Colonic mucosa (tissue), 4 donors: Measurements from ENCODE around the gene IL1RL2. TPM values are rescaled to one million over a fixed set of nuclear protein-coding genes. Genes with fewer than 3 reads are reported as not detected.
A peak's percentile ranks its signal among the peaks of the same experiment; 100 is the strongest.

Experiments used
- DNase-seq: peaks from one replicate; pipeline ENCODE4 v3.0.0-alpha.2; 2020
- H3K27ac ChIP-seq: fragments of 200-600 bp; one replicate; pipeline ENCODE4 v1.8.0; 2021
- H3K27me3 ChIP-seq: fragments of 200-600 bp; one replicate; pipeline ENCODE4 v1.8.0; 2021
- H3K36me3 ChIP-seq: fragments of 200-600 bp; one replicate; pipeline ENCODE4 v1.8.0; 2021
- H3K4me1 ChIP-seq: fragments of 200-600 bp; one replicate; pipeline ENCODE4 v1.8.0; 2021; ENCODE audit warnings: mild to moderate bottlenecking
- H3K4me3 ChIP-seq: fragments of 200-600 bp; one replicate; pipeline ENCODE4 v1.8.0; 2021
- H3K9ac ChIP-seq, 2 donors: one replicate each; pipeline ENCODE4 v1.7.0; 2013; ENCODE audit warnings: control low read depth in 2 of 2, low read depth in 2 of 2, low read length in 2 of 2
- H3K9me3 ChIP-seq: fragments of 200-600 bp; one replicate; pipeline ENCODE4 v1.8.0; 2021
- intact Hi-C: fragments of 100-400 bp; cut with DNase I; formaldehyde crosslinking; loops from one replicate; pipeline ENCODE4 v1.14.1; 2022
- total RNA-seq, 2 donors: library from RNA; stranded (reverse); fragmentation: NEBNext Ultra II Directional in 1 of 2; extraction: Animal tissue kit (Norgen Biotek cat#: 25700) in 1 of 2; gene quantifications; one replicate each; pipeline ENCODE4 v1.2.1, GENCODE V29; 2021
- TF ChIP-seq, protein P1 (sequence below): fragments of 200-600 bp; IDR thresholded peaks from one replicate; pipeline ENCODE4 v1.8.0; 2022; ENCODE audit warnings: antibody characterized with exemption, mild to moderate bottlenecking
- donor health status: healthy.
- donor health status: DM: no; HTN: no; CAD: no.
- donor health status: DM: no; HTN: no; CAD: no.

IL1RL2 gene
- total RNA-seq, 2 donors from 2014 or later: 1.9 to 2.8 TPM

DNA sequence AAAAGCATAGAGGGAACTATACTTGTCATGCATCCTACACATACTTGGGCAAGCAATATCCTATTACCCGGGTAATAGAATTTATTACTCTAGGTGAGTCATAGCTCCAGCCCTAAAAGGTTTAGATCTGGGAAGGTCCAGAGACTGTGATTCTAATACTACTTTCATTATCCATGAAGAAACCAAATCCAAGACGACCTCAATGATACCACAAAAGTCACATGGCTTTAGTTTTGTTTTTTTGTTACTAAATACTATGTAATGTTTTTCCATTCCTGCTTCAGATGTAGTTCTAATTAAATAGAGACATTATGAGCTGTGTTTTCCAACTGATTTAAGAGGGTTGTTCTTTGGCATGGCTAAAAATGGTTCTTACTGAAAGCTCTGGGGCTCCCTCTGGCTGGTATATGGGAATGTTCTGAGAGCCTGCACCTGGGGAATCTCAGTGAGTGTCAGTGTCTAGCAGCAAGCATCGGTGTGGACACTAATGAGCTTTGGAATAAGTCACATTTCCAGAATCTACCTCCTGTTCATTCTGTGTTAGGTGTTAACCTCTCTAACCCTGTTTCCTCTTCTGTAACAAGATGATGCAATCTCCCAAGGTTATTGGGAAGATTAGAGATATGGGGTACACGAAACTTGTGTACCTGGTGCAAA, 20.5 kb upstream of the IL1RL2 start:
- intact Hi-C loops: loop anchor here (5.0 kb wide), 1 partner anchor 144 kb away; no protein-coding TSS in a partner anchor
- H3K9ac ChIP-seq: no peak overlapping the region
- no peak overlapping the region for H3K27ac ChIP-seq
- TF ChIP-seq, protein P1, sequence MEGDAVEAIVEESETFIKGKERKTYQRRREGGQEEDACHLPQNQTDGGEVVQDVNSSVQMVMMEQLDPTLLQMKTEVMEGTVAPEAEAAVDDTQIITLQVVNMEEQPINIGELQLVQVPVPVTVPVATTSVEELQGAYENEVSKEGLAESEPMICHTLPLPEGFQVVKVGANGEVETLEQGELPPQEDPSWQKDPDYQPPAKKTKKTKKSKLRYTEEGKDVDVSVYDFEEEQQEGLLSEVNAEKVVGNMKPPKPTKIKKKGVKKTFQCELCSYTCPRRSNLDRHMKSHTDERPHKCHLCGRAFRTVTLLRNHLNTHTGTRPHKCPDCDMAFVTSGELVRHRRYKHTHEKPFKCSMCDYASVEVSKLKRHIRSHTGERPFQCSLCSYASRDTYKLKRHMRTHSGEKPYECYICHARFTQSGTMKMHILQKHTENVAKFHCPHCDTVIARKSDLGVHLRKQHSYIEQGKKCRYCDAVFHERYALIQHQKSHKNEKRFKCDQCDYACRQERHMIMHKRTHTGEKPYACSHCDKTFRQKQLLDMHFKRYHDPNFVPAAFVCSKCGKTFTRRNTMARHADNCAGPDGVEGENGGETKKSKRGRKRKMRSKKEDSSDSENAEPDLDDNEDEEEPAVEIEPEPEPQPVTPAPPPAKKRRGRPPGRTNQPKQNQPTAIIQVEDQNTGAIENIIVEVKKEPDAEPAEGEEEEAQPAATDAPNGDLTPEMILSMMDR: peak; percentile 39
- no peak for DNase-seq
- no peaks in the 10 kb centered on the region for H3K9me3 ChIP-seq
- H3K4me3 ChIP-seq: no peak overlapping the region
- H3K4me1 ChIP-seq: no peaks in the 10 kb centered on the region
- H3K36me3 ChIP-seq: no peaks in the 10 kb centered on the region
- no peaks in the 10 kb centered on the region for H3K27me3 ChIP-seq

DNA sequence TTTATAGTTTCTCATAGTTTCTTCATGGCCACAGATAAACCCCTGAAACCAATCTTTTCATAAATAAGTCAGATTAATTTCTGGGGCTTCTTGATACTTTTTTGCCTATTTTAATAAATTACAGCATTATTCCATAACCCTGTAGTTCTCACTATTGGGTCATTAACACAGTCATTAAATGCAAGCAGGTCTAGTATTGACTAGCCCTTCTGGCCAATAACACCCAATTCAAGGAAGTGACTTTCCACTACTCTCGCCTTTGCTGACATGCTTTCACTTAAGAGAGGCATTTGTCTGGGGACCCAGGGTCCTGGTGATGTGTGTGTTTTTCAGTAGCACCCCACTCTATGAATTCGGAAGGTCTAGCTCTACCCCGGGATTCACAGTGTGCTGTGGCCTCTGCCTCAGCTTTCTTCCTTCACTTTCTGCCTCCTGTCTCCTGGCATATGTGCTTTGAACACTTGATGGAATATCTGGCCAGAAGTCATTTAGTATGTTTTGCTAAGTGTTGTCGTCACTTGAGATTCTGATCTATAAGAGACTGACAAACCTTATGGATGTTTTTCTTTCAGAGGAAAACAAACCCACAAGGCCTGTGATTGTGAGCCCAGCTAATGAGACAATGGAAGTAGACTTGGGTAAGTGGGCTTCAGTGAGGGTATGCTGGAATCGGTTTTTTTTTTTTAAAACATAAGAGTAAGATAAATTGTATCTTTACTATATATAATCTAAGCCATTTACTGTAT, 18.6 kb upstream of the IL1RL2 start:
- no peaks in the 10 kb centered on the region for H3K27me3 ChIP-seq
- DNase-seq: no peak
- no peak overlapping the region for H3K9ac ChIP-seq
- H3K36me3 ChIP-seq: no peaks in the 10 kb centered on the region
- TF ChIP-seq, protein P1: no peak
- H3K4me3 ChIP-seq: no peak overlapping the region
- no peaks in the 10 kb centered on the region for H3K9me3 ChIP-seq
- intact Hi-C loops: loop anchor here (5.0 kb wide), 1 partner anchor 146 kb away; no protein-coding TSS in a partner anchor
- H3K27ac ChIP-seq: no peak overlapping the region
- H3K4me1 ChIP-seq: no peaks in the 10 kb centered on the region

DNA sequence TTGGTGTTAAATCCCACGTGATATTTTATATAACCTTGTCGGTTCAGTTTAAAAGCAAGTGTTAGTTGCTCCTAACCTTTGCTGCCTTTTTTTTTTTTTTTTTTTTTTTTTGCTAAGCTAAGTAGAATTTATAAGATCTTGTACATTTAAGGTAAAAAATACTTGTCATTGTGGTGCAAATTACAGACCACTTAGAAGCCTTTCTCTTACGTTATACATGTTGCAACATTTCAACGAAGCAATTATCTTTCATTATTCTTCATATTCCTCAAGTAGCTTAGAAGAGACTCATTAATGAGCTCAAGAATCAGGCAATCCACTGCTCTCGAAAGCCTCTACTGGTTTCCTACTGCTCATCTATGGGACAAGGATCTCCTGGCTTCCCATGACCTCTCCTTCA, 14.9 kb upstream of the IL1RL2 start:
- Histone ChIP-seq H3K4me1 (no peaks in the 10 kb centered on the region), H3K27ac (no peak overlapping the region), H3K9ac (no peak overlapping the region), H3K27me3 (no peaks in the 10 kb centered on the region), H3K9me3 (no peaks in the 10 kb centered on the region), H3K36me3 (no peaks in the 10 kb centered on the region), H3K4me3 (no peak overlapping the region)
- intact Hi-C loops: no loop called here
- no peak for DNase-seq
- TF ChIP-seq, protein P1: no peak

DNA sequence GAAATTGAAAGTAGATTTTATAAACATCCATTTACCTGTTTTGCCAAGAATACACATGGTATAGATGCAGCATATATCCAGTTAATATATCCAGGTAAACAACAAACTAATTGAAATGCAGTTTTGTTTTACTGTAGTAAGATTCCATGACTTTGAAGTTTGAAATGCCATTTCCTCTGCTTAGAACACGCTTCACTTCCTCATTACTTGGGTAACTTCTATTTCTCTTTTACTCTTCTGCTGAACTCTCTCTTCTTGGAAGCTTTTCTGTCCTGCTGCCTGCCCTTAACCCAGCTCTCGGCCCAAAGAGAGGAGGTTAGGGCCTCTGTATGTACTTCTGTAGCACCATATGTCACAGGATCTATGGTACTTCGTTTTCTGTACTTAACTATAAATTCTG, 14.1 kb upstream of the IL1RL2 start:
- Histone ChIP-seq H3K9ac (no peak overlapping the region), H3K36me3 (no peaks in the 10 kb centered on the region), H3K27ac (no peak overlapping the region), H3K4me1 (no peaks in the 10 kb centered on the region), H3K4me3 (no peak overlapping the region), H3K9me3 (no peaks in the 10 kb centered on the region), H3K27me3 (no peaks in the 10 kb centered on the region)
- intact Hi-C loops: no loop called here
- DNase-seq: no peak
- TF ChIP-seq, protein P1: no peak

DNA sequence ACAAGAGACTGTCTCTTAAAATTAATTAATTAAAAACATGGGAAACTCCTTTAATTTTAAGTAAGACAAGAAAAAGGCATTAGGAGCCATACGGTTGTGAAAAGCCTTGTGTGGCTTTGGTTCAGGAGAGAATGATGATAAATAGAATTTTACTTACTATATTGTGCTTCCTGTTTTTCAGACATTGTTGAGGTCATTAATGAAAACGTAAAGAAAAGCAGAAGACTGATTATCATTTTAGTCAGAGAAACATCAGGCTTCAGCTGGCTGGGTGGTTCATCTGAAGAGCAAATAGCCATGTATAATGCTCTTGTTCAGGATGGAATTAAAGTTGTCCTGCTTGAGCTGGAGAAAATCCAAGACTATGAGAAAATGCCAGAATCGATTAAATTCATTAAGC, 10.7 kb upstream of the IL1RL2 start:
- intact Hi-C loops: no loop called here
- TF ChIP-seq, protein P1: no peak
- Histone ChIP-seq H3K36me3 (no peaks in the 10 kb centered on the region), H3K9ac (no peak overlapping the region), H3K27me3 (no peaks in the 10 kb centered on the region), H3K9me3 (no peaks in the 10 kb centered on the region), H3K4me1 (no peaks in the 10 kb centered on the region), H3K27ac (no peak overlapping the region), H3K4me3 (no peak overlapping the region)
- no peak for DNase-seq
